Ramos (cell line): ENCODE results near the gene MYLIP.

ENCODE experiments used
- in situ Hi-C: fragments of 300-500 bp; cut with MboI; formaldehyde crosslinking; loops from one replicate; pipeline ENCODE4 v1.14.3; 2022; ENCODE audit warnings: low sequenced_read_pairs; ENCODE audit not compliant: unreplicated experiment

The MYLIP gene

GRCh38 chr6:16106991-16107787 is 21.7 kb upstream of the MYLIP start:
- in situ Hi-C loops = no loop called here

DNA sequence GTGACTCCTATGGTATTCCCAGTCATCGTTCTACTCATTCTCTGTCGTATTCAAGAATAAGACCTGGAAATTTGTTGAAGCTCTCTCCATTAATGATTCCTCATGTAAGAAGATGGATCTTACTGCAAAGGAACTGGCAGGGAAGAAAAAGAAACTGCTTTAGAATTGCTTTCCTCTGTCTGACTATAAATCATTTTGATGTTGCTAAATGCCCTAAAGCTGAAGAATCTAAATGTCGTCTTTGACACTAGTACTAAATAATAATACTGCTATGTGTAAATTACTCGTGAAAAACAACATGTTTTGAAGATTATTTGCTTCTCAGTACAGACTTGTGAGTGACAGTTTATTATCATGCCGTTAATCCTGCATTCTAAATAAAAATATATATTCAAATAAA is 20.5 kb upstream of the MYLIP start:
- in situ Hi-C loops = no loop called here

DNA sequence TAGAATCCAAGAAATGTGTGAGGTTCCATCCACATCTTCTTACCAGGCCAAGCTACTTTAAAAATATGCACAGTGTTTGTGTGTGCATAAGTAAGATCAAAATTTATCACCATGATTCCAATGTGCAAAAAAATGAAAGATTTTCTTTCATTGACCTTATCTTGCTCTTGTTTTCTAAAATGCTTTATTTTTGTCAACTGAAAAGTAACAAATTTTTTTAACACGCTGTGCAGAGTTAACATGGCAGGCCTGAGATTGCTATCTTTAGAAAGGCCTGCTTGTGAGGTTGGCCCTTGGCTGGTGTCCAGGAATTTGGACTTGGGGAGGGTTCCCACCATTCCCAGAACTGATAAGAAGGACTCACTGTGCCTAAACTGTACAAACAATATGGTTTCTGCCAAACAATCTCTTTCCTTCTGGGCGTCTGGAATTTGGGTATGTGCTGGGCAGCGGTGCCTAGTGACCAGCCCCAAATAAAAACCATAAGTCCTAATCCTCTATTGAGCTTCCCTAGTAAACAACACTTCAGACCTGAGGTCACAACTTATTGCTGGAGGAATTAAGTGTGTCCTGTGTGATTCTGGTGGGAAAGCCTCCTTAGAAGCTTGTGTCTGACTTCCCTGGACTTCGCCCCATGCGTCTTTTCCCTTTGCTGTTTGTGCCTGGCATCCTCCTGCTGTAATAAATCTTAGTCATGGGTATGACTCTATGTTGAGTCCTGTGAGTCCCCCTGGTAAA is 19.8 kb upstream of the MYLIP start:
- in situ Hi-C loops = no loop called here

- in situ Hi-C loops = no loop called here
Measured at GRCh38 chr6:16109659-16110305, 19.1 kb upstream of the MYLIP start.

DNA sequence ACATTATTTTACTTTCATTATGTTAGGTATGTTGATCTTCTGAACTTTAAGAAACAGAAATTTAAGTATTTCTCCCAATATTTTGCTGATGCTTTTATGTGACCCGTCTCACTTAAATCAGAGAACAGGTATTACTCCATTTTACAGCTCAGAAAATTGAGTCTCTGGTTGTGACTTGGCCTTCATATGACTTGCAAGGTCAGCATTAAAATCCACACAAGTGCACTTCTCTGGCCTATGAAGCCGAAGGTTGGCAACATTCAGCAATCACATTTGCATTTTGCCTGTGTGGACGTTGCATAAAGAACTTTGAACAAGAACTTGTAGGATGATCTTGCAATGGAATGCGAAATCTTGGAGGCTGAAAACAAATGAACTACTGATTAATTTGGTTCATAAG is 10.1 kb upstream of the MYLIP start:
- in situ Hi-C loops = no loop called here

DNA sequence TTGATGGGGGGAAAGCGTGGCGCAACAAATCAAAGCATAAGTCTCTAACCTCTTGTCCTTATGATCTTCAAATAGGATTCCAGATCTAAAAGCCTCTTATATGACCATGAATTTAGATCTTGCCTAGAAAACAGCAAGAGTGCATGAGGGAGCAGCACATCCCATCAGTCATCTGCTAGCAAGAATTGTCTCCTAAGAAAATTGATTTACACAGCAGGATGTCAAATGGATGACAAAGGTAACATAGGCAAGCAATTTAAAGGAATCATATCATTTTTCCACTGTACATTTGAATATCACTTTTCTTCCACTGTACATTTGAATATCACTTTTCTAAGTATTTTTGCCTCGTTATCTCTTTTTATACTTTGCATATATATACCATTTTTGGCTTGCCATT is 7.5 kb upstream of the MYLIP start:
- in situ Hi-C loops = no loop called here

DNA sequence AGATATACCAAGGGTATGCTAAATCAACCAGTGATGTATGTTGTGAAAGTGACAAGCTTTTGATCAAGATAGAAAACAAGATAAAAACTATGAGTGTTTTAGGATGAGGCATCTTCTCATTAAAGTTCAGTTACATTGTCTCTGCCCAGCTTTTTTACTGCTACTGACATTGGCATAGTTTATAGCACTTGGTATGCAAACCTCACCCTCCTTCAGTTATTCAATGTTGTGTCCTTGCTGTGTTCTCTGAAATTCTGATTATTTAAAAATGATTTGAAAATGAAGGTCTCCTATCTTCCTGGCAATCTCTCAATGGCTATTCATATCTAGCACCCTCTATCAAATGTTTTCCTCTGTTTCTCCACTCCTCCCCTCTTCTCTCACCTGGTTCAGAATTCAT is 6.7 kb upstream of the MYLIP start:
- in situ Hi-C loops = no loop called here

GRCh38 chr6:16124198-16125180 is 4.4 kb upstream of the MYLIP start:
- in situ Hi-C loops = no loop called here

- in situ Hi-C loops = no loop called here
Measured at GRCh38 chr6:16126056-16126455, 2.8 kb upstream of the MYLIP start.

DNA sequence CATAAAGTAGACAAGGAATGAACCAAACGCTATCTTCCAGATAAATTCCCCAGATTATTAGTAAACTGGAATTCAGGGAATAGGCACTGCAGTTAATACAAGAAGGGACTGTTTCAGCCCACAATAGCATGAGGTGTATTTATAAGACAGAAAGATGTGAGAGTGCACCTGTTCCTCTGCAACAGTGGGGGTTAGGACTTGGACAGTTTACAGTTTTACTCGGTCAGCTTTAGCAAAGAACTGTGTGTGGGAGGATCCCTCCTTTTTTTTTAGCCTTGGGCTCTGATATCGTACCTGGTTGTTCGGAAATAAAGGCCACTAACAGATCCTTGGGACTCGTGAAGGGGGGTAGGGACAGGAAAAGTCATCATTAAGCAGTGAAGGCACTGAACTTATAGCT is 2.0 kb upstream of the MYLIP start:
- in situ Hi-C loops = no loop called here

- in situ Hi-C loops = no loop called here
Measured at GRCh38 chr6:16127471-16127870, 1.4 kb upstream of the MYLIP start.

- in situ Hi-C loops = no loop called here
Measured at GRCh38 chr6:16129623-16130401, 926 bp downstream of the MYLIP start.

GRCh38 chr6:16130437-16130891 is 1.6 kb downstream of the MYLIP start:
- in situ Hi-C loops = no loop called here

GRCh38 chr6:16130932-16131387 is 2.1 kb downstream of the MYLIP start:
- in situ Hi-C loops = no loop called here

DNA sequence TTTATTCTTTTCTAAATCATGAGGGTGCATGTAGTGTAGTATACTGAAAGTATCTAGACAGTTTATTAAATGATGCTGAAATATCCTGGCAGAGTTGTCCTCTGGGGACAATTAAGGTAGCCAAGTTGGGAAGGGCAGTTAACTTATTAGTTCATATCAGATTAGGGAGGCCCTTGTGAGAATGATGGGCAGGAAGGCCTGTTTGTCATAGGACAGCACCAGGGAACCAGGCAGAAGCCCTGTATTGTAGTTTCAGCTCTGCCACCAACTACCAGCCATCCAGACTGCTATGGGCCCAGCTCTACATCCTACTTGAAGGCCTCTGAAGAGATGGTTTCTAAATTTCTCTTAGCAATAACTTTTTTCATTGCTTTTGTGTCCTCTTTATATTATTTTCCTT is 4.0 kb downstream of the MYLIP start:
- in situ Hi-C loops = no loop called here

DNA sequence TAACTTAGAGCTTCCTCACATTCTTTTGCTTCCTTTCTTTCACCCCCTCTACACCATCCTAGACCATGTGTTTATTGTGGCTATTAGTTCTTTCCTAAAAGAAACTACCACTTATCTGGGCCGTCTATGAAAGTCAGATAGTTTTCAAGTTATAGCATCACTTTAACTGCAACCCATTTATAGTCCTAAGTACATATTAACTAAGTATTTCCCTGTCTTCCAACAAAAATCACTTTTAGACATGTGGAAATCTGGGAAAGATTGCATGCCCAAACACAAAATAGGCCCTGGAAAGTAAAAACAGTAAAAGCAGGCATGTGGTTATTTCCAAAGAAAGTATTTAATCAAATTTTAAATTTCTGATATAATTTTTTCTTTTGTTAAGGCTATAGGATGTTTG is 5.5 kb downstream of the MYLIP start:
- in situ Hi-C loops = no loop called here

GRCh38 chr6:16135066-16135465 is 6.2 kb downstream of the MYLIP start:
- in situ Hi-C loops = no loop called here

GRCh38 chr6:16136091-16136490 is 7.2 kb downstream of the MYLIP start:
- in situ Hi-C loops = no loop called here
